Chondrocyte (in vitro differentiated cells): ENCODE results near the gene DMAC2L. TPM values are rescaled to one million over a fixed set of nuclear protein-coding genes. Genes with fewer than 3 reads are reported as not detected.
"Not testable (repeated sequence)": the region's sequence is repeated elsewhere in the genome, so short reads cannot be mapped to it uniquely, and the experiment has no call there.

Experiments
- DNase-seq: peaks from one replicate; pipeline ENCODE4 v3.0.0; 2021; ENCODE audit warnings: mixed read lengths, low spot score
- H3K27ac Mint-ChIP-seq: one replicate; pipeline ENCODE4 v1.8.0; 2021; ENCODE audit warnings: mild to moderate bottlenecking, moderate library complexity, mixed read lengths; ENCODE audit not compliant: unreplicated experiment
- H3K27me3 Mint-ChIP-seq: 2 replicates; pipeline ENCODE4 v1.8.0; 2021; ENCODE audit warnings: low read depth, mixed read lengths
- H3K36me3 Mint-ChIP-seq: 2 replicates; pipeline ENCODE4 v1.8.0; 2021; ENCODE audit warnings: low read depth, mixed read lengths
- H3K4me1 Mint-ChIP-seq: 2 replicates; pipeline ENCODE4 v1.8.0; 2021; ENCODE audit warnings: low read depth, mild to moderate bottlenecking, mixed read lengths
- H3K4me3 Mint-ChIP-seq: one replicate; pipeline ENCODE4 v1.8.0; 2021; ENCODE audit warnings: mild to moderate bottlenecking, moderate library complexity, mixed read lengths; ENCODE audit not compliant: unreplicated experiment
- H3K9me3 Mint-ChIP-seq: 2 replicates; pipeline ENCODE4 v1.8.0; 2021; ENCODE audit warnings: low read depth, mixed read lengths
- CTCF ChIP-seq: fragments of 200-600 bp; sonication (generic); IDR thresholded peaks from 2 replicates; pipeline ENCODE4 v1.5.0; 2021; ENCODE audit warnings: antibody characterized with exemption, mild to moderate bottlenecking, moderate library complexity
- total RNA-seq: library from RNA; stranded (reverse); gene quantifications from 3 replicates; pipeline ENCODE4 v1.2.1, GENCODE V29; 2021

Gene DMAC2L
- total RNA-seq, 1 donor from 2014 or later, result 13.5 TPM

DNA sequence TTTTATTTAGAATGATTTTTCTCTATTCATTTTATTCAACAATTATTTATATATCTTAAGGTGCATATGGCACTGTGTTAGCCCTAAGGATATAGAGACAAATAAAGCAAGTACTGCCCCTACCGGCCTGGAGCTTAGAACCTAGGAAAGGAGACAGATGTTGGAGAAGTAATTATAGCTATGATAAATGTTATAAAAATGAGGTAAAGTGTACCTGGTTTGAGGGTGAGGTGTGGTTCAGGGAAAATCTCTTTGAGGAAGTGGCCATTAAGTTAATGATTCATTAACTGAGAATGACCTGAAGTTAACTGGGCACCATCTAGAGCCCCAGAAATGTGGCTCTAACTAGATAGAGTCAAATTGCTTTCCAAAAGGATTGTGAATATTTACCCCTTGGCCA lies 52.7 kb downstream of the DMAC2L start:
- DNase-seq, result no peak

GRCh38 chr14:50365572-50365971 lies 53.4 kb downstream of the DMAC2L start:
- peak overlapping the region; percentile 34 for H3K27ac Mint-ChIP-seq
- DNase-seq, H3K9me3 Mint-ChIP-seq, H3K4me3 Mint-ChIP-seq, H3K27me3 Mint-ChIP-seq, H3K36me3 Mint-ChIP-seq: not testable (repeated sequence)
- peaks cover 13% of the 10 kb centered on the region for H3K4me1 Mint-ChIP-seq

More for the DNA sequence above, 52.7 kb downstream of the DMAC2L start:
- H3K36me3 Mint-ChIP-seq, result no peaks in the 10 kb centered on the region
- H3K9me3 Mint-ChIP-seq, result no peaks in the 10 kb centered on the region
- peaks cover 13% of the 10 kb centered on the region for H3K4me1 Mint-ChIP-seq
- H3K4me3 Mint-ChIP-seq, result no peak overlapping the region
- no peak for TF ChIP-seq CTCF
- H3K27me3 Mint-ChIP-seq, result no peaks in the 10 kb centered on the region
- no peak overlapping the region for H3K27ac Mint-ChIP-seq

GRCh38 chr14:50366115-50366514 lies 54.0 kb downstream of the DMAC2L start:
- H3K27ac Mint-ChIP-seq, result no peak overlapping the region
- no peaks in the 10 kb centered on the region for H3K27me3 Mint-ChIP-seq
- TF ChIP-seq CTCF, result no peak
- H3K4me3 Mint-ChIP-seq, result no peak overlapping the region
- peaks cover 6% of the 10 kb centered on the region for H3K9me3 Mint-ChIP-seq
- peaks cover 13% of the 10 kb centered on the region for H3K4me1 Mint-ChIP-seq
- DNase-seq, result no peak
- no peaks in the 10 kb centered on the region for H3K36me3 Mint-ChIP-seq

DNA sequence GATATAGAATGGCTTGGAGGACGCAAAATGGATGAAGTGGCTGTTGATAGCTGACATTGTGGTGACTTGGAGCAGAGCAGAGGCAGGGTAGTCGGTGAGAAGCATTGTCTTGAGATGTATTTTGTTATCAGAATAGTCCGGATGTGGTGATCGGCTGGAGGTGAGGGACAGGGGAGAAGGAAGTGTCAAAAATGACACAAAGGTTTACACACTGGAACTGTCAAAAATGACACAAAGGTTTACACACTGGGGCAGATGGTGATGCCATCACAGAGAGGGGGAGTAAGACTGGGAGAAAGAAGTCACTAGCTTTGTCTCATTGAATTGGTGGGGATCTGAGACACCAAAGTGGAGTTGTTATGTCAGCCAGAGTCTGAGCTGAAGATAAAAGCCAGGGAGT lies 54.5 kb downstream of the DMAC2L start:
- H3K9me3 Mint-ChIP-seq, result peaks cover 6% of the 10 kb centered on the region
- no peak for DNase-seq
- no peaks in the 10 kb centered on the region for H3K36me3 Mint-ChIP-seq
- H3K27ac Mint-ChIP-seq, result no peak overlapping the region
- peaks cover 13% of the 10 kb centered on the region for H3K4me1 Mint-ChIP-seq
- no peak for TF ChIP-seq CTCF
- no peak overlapping the region for H3K4me3 Mint-ChIP-seq
- no peaks in the 10 kb centered on the region for H3K27me3 Mint-ChIP-seq

GRCh38 chr14:50371546-50371945 lies 59.4 kb downstream of the DMAC2L start:
- Mint-ChIP-seq H3K4me1 (peaks cover 10% of the 10 kb centered on the region), H3K27ac (no peak overlapping the region), H3K4me3 (no peak overlapping the region), H3K9me3 (peaks cover 6% of the 10 kb centered on the region), H3K36me3 (no peaks in the 10 kb centered on the region), H3K27me3 (no peaks in the 10 kb centered on the region)
- no peak for DNase-seq
- no peak for TF ChIP-seq CTCF

GRCh38 chr14:50373959-50374358 lies 61.8 kb downstream of the DMAC2L start:
- no peak overlapping the region for H3K27ac Mint-ChIP-seq
- no peak for TF ChIP-seq CTCF
- no peaks in the 10 kb centered on the region for H3K36me3 Mint-ChIP-seq
- no peaks in the 10 kb centered on the region for H3K27me3 Mint-ChIP-seq
- no peak overlapping the region for H3K4me3 Mint-ChIP-seq
- H3K9me3 Mint-ChIP-seq, result peaks cover 6% of the 10 kb centered on the region
- H3K4me1 Mint-ChIP-seq, result peaks cover 16% of the 10 kb centered on the region
- DNase-seq, result no peak
